NCI-H510A (cell line): ENCODE data around the gene KLHL8.

Experiments
- DNase-seq: peaks from one replicate; lab custom pipeline; 2025; lab: John Stamatoyannopoulos, UW

KLHL8 gene

GRCh38 chr4:87220094-87220822, at the start of gene KLHL8:
TSS of gene KLHL8 (minus strand) at chr4:87220618. CDS start at chr4:87195539, 25,079 bp downstream.
- peak; percentile 70 for DNase-seq

DNA sequence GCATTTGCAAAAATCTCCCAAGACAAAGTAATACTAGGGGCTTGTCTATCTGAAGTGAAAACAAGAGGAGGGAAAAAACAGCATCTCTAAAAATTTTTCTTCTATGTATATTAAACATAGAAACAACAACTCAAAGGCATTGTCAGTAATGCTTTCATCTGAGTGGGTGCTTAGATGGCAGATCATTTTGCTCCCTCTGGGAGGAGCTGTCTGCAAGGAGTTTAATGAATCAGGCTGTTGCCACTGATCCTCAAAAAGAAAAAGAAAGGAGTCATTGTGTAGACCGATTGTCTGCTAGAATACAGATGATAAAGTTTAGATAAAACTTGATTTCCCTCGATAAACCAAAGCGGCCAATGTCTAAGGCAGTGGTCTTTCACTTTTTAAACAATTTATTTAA, 49.7 kb upstream of the KLHL8 start:
- DNase-seq = no peak

DNA sequence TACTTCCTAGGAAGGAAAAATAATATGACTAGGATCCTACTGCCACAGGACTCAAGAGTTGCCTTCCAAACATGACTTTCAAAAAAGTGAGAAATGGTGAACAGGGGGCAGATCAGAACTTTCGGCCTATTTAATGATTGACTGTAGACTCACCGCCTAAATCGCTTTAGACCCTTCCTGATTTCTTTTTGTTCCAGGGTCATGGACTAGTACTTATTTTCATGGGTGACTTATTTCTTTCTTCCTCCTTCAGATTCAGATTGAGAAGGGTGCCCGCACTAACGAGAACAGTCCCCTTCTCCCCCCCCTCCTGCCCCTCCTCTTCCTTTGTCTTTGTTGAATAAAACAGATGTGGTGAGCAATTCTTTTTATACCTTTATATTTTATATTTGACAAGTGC, 48.0 kb upstream of the KLHL8 start:
- no peak for DNase-seq

- DNase-seq = no peak
Measured at GRCh38 chr4:87266986-87267385, 46.6 kb upstream of the KLHL8 start.

DNA sequence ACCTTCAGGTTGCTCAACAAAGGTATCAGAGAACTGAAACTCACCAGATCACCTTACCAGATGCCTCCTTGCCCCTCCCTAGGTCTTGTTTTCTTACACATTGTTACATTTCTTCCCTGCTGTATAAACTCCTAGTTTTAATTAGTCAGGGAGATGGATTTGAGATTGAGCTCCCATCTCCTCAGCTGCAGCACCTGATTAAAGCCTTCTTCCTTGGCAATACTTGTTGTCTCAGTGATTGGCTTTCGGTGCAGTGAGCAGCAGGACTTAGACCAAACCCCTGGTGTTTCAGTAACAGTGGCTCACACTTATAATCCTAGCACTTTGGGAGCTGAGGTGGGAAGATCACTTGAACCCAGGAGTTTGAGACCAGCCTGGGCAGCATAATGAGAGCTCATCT, 42.5 kb upstream of the KLHL8 start:
- no peak for DNase-seq

DNA sequence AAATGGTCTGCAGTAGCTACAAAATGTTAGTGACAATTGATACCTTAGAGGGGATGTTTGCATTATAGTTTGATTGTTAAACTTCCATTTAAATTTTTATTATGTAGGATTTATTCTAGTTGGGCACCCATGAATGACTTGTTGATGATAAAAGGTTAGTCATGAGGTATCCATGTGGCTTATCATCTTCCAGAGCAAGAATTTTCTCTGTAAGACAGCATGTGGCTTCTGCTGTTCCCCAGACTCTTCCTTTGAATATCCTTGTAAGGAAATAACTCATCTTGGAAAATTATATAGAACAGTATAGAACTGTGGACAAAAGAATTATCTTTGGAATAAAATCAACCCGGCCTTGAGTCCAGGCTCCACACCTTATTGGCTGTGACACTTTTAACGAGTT, 40.1 kb upstream of the KLHL8 start:
- DNase-seq = no peak

- no peak for DNase-seq
Measured at GRCh38 chr4:87258677-87259076, 38.3 kb upstream of the KLHL8 start.

DNA sequence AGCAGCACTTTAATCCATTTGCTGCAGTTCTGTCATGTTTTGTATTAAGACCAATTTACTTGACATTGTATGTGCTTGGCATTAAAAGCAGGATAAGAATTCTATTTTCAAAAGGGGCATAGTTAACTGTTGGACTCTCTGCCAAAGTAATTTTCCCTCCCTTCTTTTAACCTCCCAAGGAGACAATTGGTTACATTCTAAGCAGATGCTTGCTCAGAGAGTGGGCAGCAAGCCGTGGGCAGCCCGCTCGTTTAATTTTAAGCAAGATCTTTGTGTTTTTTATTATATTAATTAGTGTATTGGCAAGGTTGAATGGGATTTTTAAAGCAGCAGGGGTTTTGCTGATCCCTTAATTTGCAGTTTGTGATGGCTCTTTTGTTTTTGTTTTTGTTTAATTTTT, 37.1 kb upstream of the KLHL8 start:
- no peak for DNase-seq

DNA sequence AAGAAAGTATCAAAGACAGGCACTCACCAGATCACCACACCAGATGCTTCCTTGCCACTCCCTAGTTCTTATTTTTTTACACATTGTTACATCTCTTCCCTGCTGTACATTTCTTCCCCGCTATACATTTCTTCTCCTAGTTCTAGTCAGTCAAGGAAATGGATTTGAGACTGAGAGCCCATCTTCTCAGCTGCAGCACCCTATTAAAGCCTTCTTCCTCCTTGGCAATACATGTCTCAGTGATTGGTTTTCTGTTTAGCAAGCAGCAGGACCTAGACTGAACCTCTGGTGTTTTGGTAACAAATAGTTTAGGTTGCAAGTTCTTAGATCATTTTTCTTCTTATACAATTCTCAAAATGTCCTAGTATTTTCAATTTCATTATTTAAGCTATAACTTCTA, 35.3 kb upstream of the KLHL8 start:
- DNase-seq = no peak

DNA sequence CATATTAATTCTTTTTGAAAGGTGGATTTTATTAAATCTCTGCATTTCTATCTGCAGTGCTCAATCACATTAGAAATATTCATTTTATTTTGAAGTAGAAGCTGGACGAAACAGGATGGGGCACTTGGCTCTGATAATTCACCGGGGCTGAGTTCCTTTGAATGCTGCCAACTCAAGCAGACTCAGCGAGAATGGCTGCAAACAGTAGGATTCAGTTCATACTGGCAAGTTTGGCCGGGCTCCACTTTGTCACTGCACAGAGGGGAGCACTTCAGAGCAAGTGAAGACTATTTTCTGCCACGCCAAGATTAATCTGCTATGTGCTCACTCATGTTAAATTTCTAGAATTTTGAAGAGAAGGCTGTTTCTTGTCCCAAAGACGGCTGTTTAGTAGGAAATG, 30.7 kb upstream of the KLHL8 start:
- no peak for DNase-seq

- DNase-seq = no peak
Measured at GRCh38 chr4:87250294-87250693, 29.9 kb upstream of the KLHL8 start.

- no peak for DNase-seq
Measured at GRCh38 chr4:87249332-87250019, 29.1 kb upstream of the KLHL8 start.

DNA sequence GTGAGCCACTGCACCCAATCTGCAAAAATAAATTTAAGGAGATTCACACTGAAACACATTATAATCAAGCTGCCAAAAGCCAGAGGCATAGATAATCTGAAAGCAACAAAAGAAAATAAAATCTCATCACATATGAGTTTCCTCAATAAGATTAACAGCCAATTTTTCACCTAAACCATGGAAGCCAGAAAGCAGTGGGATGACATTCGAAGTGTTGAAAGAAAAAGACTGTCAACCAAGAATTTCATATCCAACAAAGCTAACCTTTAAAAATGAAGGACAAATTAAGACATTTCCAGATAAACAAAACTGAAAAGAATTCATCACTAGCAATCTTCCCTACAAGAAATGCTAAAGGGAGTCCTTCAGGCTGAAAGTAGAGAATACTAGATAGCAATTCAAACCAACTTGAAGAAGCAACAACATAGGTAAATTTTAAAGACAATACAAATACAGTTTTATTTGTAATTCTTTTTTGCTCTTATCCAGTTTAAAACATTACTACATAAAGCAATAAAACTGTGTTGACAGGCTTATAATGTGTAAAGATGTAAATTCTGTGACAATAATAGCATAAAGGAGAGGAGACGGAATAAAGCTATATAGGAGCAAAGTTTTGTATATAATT, 23.1 kb upstream of the KLHL8 start:
- DNase-seq = no peak

DNA sequence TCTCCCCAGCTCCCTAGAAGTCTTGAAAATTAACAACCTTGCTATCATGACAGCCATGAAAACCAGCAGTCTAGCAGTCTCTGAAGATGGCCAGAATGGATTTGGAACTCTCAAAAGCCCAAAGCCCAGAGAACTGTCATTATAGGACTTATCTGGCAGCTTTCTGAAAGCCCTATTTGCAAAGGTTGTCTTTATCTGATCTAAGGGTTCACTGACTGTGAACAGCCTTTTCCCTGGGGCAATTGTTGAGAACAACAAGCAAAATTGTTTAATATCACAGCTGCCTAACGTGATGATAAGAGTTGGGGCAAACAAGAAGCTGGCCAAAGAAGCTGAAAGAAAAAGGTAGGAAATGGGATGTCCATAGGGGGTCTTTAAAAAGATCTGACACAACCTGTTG, 20.9 kb upstream of the KLHL8 start:
- DNase-seq = no peak

GRCh38 chr4:87240341-87240740, 19.9 kb upstream of the KLHL8 start:
- DNase-seq = peak; percentile 4

DNA sequence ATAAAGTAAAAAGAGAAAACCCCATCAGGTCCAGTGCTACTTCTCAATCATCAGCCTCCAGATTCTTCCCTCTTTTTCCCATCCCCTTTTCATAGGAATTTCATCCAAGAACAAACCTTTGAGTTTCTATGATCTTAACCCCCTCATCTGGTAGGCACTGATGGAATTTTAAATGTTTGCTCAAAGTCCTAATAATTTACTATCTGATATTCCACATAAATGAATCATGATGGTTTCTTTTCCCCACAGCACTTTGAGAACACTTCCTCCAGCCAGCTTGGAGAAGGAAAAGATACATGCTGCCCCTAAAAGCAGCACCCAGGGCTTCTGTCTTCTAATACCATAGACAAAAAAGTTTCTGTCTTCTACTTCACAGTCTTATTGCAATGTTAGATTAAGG, 19.4 kb upstream of the KLHL8 start:
- DNase-seq = no peak

GRCh38 chr4:87239194-87239593, 18.8 kb upstream of the KLHL8 start:
- DNase-seq = no peak

GRCh38 chr4:87236861-87237260, 16.4 kb upstream of the KLHL8 start:
- DNase-seq = no peak

DNA sequence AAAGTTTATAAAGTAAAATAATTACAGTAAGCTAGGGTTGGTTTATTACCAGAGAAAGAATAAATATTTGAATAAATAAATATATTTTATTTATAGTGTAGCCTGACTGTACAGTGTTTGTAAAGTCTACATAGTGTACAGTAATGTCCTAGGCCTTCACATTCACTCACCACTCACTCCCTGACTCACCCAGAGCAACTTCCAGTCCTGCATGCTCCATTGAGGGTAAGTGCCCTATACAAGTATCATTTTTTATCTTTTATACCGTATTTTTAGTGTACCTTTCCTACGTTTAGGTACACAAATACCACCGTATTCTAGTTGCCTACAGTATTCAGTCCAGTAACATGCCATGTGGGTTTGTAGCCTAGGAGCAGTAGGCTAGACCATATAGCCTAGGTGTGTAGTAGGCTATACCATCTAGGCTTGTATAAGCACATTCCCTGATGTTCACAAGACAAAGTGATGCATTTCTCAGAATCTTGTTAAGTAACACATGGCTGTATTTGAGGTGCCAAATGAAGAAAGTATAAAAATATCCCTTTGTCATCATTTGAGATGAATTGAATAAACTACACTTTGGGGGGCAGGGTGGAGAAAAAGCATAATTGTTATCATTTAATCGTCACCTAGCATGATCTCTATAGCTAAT, 14.7 kb upstream of the KLHL8 start:
- no peak for DNase-seq

GRCh38 chr4:87232216-87232615, 11.8 kb upstream of the KLHL8 start:
- no peak for DNase-seq

DNA sequence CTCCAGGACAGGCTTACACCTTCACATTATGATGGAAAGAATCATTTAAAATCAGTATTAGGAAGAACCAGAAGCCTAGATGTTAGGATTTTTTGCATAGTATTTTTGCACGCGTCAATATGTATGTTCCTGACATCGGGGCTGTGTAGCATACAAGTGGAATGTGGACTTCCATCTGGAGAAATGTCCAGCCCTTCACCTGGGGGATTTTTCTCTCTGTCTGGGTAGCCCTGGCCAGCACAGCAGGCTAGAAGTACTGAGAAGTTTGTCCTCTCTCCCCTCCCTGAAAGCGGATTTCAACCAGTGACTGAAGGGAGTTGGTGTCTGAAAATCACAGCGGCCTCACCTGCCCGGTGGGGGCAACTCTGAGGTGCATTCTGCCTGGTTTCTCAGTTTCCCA, 10.4 kb upstream of the KLHL8 start:
- DNase-seq = no peak

- DNase-seq = no peak
Measured at GRCh38 chr4:87229979-87230378, 9.6 kb upstream of the KLHL8 start.
